Mammary epithelial cell (primary cell): ENCODE data around the gene OR2H1.

Source experiments
- CTCF ChIP-seq, 2 donors: IDR thresholded peaks in 1 of 2; conservative IDR thresholded peaks in 1 of 2; 2 replicates each; pipeline ENCODE4 v1.5.1; 2011 to 2012; ENCODE audit warnings: inconsistent platforms in 2 of 2, low read length in 2 of 2, mild to moderate bottlenecking in 2 of 2, control low read depth in 1 of 2, low read depth in 1 of 2; ENCODE audit not compliant: insufficient read depth in 1 of 2; ENCODE audit errors: extremely low read depth in 1 of 2
- EZH2 ChIP-seq: IDR thresholded peaks from 2 replicates; pipeline ENCODE4 v1.6.1; 2012; ENCODE audit warnings: low read length, inconsistent platforms, borderline replicate concordance

GRCh38 chr6:29509711-29510110 is 52.8 kb downstream of the OR2H1 start:
- TF ChIP-seq CTCF (conservative IDR thresholded peaks at IDR 0.05 in 1 of 2, IDR thresholded peaks at IDR 0.05 in 1 of 2; ENCODE audit: extremely low read depth in 1 of 2, insufficient read depth in 1 of 2, low read depth in 1 of 2, low read length in 2 of 2) = no peak
- TF ChIP-seq EZH2 = no peak
